HG03342 (cell line): ENCODE data around the gene CELF2.
"Not testable (repeated sequence)": the region's sequence is repeated elsewhere in the genome, so short reads cannot be mapped to it uniquely, and the experiment has no call there.

Experiments used
- ATAC-seq: cut with Tn5 transposase; IDR thresholded peaks from one replicate; pipeline ENCODE4 v1.9.1; 2021; ENCODE audit warnings: mild to moderate bottlenecking, moderate library complexity; ENCODE audit not compliant: unreplicated experiment

CELF2 gene

DNA sequence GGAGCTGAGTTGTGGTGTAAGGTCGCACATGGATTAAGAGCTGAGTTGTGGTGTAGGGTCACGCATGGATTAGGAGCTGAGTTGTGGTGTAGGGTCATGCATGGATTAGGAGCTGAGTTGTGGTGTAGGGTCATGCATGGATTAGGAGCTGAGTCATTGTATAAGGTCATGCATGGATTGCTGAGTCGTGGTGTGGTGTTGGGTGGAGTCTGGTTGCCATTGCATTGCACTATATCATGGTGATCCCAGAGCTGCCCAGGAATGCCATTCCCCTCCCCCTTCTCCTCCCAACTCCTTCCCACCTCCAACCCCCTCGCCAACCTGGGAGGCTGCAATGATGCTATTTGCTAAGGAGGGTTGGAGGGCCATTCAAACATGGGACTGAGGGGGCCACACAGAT lies 349.2 kb downstream of the CELF2 start:
- ATAC-seq: not testable (repeated sequence)

- no peak for ATAC-seq
Measured at GRCh38 chr10:11367505-11367904, 349.8 kb downstream of the CELF2 start.

DNA sequence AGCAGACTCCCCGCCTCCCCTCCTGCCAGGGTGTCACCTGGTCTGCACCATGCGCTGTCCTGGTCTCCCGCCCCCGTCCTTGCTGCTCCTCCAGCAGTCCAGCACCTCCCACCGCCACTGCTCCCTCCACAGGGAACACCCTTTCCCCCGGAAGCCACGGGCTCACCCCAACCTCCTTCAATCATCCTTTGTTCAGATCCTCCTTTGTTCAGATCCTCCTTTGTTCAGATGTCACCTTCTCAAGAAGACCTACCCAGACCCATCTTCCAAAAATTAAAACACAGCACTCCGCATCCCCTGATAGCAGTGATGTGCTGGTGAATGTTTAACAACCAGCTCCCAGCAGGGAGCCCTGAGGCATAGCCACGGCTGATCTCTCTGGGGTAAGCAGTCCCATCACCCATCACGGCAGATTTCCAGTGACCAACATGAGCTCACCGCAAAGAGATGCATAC lies 356.1 kb downstream of the CELF2 start:
- no peak for ATAC-seq

DNA sequence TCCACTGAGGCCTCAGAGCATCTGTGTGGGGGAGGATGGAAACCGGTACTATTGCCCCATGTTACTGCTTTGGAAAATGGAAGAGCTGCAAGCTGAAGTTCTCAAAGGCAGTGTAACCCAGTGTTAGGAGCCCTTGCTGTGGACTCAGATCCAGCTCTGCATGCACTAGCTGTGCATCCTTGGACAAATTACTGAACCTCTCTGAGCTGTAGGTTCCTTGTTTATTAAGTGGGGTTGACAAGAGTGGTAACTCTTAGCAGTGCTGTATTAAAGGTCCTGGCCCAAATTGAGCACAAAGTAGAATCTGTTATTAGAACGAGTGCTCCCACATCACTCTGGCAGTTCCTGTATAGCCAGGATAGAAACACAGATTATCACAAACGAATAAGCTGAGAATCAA lies 359.6 kb downstream of the CELF2 start:
- ATAC-seq: no peak

DNA sequence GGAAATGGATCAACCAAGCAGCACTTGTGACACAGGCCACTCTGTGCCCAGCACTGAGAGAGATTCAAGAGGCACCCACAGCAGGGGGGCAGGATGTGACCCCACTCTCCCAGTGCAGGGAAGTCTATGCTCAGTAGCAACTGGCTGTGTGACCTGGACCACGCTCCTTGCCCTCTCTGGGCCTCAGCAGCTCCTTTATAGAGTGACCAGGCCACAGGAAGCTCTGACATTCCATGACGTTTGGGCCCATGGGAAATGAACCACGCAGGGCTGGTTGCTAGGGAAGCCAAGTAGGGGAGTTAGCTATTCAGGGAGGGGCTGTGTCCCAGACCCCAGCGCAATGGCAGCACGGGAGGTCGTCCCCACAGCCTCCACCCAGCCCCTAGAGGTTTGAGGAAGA lies 361.2 kb downstream of the CELF2 start:
- ATAC-seq: no peak

DNA sequence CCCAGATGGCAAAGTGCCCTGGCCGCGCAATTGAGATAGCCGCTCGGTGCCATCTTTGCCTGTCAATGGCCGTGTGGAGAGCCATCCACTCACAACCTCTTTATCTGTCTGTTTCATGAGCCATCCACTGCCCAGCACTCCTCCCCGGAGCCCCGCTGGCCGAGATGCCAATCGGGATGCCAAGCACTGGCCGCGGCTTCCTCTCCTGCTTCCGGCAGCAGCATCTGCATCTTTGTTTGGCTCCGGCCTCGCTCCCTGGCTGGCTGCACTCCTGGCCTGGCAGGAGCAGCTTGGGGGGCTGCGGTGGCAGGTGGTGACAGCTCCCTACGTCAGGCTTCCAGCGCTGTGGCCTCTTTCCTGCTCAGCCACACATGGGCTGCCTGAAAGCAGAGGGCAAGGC lies 362.1 kb downstream of the CELF2 start:
- no peak for ATAC-seq

GRCh38 chr10:11381023-11381422 lies 363.4 kb downstream of the CELF2 start:
- ATAC-seq: no peak

DNA sequence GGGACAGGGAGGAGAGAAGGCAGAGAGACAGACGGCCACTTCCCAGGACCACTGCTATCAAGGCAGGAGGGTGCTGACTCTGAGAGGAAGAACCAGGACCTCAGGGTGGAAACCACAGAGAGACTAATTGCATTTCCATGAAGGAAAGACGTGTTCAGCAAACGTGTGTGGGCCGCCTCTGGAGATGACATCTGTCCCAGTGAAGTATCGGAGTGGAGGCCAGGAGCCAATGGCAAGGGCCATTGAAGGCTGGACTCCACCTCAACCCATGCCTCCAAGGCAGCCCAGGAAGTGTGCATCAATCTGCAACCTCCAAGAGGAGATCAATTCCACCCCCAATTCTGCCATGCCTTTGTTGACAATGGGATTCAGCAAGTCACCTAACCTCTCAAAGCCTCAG lies 363.8 kb downstream of the CELF2 start:
- ATAC-seq: no peak

DNA sequence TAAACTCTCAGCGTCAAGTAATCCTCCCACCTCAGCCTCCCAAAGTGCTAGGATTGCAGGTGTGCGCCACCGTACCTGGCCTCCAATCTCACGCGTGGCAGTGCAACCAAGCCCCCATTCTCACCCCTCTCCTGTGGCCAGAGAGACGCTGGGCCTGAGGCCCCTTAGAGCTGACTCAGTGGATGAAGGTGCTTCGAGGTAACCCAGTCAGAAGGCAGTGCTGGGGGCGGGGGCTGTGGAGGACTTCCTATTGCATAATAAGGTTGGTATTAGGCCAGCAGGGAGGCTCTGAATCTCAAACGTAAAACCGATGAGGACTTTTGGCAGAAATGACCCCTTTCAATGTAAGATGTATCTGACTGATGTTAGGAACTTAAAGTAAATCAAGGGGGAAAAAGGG lies 364.5 kb downstream of the CELF2 start:
- ATAC-seq: no peak

DNA sequence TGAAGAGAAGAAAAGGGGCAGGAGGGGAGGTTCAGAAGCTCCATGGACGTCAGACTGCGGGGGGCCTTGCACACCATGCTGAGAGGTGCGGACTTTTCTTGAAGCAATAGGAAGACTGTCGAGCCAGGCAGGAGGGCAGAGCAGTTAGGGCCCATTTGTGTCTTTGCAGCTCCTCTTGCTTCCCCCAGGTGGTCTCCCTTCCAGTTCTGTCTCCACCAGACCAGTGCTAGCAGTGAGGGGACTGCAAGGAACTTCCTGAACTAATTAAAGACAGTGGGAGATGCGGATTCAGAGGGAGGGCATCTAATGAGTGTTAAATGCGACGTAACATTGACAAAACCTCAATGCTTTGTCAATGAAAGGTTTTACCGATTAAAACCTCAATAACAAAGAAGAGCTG lies 368.4 kb downstream of the CELF2 start:
- no peak for ATAC-seq
